Measurements from ENCODE around the gene EXTL1.

EXTL1 gene

DNA sequence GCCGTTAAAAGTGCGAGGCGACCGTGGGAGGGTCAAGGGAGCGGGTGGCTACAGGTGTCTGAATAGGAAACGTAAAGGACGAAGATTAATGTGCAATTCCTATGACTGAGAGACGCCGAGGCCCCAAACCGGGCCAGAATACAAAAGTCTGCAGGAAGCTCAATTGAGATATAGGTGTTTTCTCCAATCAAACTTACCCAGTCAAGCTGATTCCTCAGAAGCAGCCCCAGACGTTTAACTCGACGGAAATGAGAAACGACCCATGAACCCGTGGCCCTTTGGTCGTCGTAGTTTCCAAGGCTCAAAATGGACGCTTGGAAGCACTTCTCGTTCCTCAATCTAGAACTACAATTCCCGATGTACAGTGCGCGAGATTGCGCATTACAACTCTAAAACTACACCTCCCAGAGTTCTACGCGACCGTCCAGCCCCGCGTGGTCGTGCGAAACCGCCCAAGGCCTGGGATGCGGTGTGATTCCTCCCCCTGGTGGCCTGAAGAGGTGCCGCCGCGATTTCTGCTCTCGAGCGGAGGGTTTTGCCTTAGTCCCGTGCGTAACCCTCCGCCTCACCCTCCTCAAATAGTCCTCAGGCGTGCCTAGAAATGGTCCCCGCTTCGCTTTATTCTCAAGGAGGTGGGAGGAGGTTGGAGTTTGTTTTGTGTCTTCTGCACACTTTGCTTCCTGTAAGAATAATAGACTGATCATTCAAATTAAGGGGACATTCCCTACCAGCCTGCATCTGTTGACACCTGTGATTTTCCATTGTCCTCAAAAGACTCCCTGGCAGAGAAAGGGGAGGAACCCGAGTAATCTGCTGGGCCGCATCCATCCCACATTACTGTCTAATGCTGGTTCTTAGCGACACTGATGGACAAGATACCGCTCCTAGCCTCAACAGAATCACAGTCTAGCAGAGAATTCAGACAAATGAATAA, 23.5 kb upstream of the EXTL1 start, which contains the start of gene PAFAH2:
Gene PAFAH2, minus strand, starts transcription at position 236 of the 934 bp plus-strand sequence. CDS start 7,247 bp downstream, outside the sequence.
- DNase-seq = peak; percentile 90 to 96

DNA sequence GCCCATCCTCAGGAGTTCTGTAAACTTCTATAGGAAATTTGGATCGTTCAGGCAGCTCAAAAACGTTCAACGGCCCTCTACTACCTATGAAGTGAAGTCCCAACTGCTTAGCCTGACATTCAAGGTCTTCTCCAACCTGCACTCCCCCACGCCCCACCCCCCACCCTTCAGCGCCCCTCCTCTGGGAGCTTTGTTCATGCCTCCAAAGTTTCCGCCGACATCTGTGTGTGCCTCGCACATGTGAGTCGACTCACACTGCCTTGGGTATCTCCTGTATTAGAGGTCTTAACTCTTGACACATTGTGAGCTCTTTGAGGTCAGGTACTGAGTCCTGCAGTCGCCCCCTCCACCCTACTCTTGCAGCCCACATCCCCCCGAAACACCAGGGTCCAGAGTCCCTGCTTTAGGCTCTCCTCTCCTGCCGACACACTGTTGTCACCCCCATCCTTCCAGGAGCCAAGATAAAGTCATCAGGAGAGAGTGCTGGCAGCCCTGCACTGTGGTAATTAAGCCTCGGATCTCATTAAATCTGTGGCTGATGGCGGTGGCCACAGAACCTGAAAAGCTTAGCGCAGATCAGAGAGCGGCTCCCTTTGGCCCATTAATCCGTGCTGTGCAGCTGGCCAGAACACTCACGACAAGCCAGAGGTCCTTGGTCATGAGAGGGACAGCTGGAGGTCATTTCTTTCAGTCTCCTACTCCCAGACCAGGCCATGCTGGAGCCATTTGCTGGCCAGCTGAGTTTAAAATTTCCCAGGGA, 22.4 kb upstream of the EXTL1 start:
- DNase-seq = no peak

DNA sequence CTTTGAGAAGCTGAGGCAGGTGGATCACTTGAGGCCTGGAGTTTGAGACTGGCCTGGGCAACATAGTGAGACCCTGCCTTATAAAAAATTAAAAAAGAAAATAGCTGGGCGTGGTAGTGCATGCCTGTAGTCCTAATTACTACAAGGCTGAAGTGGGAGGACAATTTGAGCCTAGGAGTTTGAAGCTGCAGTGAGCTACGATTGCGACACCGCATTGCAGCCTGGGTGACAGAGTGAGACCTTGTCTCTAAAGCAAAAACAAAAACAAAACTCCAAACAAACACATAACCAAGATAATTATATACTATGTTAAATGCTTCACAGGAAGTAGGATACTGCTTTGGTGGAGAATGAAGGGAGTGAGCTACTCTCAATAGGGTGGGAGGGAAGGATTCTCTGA, 18.3 kb upstream of the EXTL1 start:
- DNase-seq = no peak

DNA sequence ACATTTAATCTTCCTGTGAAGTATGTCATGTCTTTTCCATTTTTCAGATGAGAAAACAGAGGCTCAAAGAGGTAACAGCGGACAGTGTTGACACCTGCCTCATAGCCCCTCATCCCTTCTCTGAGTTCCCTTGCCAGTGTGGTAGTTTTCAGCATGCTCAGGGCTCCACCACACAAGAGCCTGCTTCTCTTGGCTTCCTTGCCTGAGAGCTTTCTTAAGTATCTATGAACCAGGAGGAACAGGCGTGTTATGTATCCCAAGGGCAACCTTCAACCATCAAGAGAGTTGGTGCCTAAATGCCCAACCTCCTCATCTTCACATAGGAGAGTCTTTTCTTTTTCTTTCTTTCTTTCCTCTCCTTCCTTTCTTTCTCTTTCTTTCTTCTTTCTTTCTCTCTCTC, 17.8 kb upstream of the EXTL1 start:
- DNase-seq = no peak

DNA sequence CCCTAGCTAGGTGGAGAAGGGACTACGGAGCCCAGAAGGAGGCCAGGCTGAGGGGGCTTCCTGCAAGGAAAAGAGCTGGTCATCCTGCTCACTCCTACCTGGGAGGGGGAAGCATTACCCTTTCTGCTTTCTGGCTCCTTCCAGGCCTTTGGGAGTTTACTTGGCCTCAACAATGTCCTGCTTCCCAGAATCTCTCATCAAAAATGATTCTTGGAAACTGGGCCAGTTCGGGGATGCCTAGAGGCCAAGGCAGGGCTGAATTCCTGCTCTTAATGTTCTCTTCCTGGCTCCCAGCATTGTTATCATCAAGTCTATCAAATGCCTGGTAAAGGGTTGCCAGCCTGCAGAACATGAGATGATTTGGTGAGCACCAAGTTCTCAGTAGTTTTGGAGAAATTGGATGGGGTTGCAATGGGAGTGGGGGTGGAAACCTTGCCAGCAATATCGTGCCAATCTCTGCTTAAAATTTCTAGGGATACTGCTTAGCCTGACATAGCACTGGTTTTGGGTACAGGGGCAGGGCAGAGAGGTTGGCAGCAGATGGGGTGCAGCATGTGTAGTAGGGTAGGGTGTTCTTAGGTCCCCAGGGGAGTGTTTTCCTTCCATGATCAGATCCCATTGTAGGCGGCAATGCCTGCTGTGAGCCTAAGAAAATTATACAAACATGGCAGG, 16.0 kb upstream of the EXTL1 start:
- DNase-seq = no peak

DNA sequence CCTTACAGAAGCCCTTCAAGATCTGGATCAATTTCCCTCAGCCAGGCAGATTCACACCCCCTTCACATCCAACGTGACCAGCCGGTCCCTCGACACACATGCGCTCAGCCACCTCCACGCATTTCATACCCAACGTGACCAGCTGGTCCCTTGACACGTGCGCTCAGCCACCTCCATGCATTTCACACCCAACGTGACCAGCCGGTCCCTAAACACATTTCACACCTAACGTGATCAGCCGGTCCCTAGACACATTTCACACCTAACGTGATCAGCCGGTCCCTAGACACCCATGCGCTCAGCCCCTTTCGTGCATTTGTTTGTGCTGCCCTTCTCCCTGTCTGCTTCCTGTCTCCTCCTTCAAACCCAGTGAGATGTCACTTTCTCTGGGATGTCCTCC, 14.9 kb upstream of the EXTL1 start:
- no peak for DNase-seq

DNA sequence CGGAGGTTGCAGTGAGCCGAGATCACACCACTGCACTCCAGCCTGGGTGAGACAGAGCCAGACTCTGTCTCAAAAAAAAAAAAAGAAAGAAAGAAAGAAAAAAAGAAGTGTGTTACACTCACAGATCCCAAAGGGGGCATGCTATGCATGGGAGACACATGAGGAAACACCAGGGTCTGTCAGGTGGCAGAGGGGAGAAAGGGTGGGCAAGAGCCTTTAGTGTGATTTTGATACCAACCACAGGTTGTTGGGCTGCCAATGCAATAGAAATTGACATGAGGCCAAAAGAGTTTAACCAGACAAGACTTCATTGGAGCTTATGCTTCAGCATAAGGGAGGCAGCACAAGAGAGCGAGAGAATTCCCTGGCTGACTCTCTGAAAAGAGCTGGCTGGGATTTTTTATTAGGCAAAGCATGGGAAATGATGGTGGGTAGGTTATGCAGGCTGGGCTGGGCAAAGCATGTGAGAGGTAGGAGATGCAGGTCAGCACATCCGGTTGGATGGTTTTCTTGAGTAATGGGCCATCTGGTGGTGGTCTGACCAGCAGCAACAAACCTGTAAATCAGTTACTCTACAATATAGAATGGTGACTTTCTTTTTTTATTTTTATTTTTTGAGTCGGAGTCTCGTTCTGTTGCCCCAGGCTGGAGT, 11.7 kb upstream of the EXTL1 start:
- DNase-seq = no peak

DNA sequence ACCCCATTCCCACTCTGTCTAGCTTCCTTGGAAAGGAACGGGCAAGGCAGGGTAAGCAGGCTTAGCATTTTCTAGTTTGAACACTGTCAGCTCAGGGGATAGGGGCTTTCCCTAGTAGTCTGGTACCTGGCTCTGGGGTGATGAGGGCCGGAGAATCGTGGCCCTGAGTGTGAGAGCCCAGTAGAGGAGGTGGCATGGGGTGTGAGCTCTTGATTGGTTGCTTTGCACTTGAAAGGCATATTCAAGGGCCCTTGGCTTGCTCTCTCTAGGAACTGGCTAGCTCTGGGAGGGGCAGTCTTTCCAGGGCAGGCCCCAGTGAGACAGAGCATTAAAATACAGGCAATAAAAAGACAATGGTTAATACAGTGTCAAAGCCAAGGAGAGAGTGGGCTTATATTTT, 10.8 kb upstream of the EXTL1 start:
- DNase-seq = peak in 1 of 2 experiments; percentile 33

DNA sequence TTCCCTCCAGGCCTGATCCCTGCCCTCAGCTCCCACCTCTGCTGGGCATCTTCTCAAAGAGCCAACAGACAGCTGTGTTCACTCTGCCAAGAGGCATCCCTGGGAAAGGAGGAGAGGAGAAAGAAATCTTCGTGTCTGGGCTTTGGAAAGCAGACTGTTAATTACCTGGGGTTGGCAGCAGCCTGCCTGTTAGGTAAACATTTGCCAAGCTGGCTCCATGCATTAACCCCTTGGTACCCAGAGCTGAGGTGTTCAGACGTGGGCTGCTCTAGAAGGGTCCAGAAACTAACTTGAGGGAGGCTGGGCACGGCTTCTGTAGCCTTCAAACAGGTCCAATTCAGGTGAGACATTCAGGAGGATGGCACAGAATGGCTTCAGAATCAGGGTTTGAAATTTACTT, 8.7 kb upstream of the EXTL1 start:
- no peak for DNase-seq

DNA sequence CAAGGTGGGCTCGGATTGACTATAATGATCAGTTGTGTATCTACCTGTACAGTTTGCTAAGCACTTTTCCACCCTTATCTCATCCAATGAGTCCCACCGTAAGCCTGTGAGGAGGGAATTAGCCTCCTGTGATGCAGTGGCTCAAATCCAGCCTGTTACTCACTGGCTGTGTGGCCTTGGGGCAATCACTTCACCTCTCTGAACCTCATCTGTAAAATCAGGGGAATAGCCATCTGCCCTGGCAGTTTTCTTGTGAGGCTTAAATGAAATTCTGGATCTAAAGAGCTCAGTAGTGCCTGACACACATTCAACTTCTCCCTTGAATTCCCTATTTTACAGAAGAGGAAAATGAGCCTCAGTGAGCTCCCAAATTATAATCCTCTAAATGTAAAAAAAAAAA, 7.4 kb upstream of the EXTL1 start:
- DNase-seq = no peak

DNA sequence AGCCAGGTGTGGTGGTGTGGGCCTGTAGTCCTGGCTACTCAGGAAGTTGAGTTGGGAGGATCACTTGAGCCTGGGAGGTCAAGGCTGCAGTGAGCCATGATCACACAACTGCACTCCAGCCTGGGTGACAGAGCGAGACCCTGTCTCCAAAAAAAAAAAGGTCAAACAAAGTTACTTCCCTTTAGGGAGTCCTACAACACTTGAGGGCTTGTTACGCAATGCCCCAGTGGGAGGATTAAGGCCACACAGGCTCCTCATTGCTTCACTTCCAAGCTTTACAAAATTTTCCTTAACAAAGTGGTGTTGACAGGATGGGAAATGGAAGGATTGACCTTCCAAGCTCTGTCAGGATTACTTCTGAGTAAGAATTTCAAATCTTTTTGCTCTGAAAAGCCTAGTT, 6.2 kb upstream of the EXTL1 start:
- DNase-seq = no peak

DNA sequence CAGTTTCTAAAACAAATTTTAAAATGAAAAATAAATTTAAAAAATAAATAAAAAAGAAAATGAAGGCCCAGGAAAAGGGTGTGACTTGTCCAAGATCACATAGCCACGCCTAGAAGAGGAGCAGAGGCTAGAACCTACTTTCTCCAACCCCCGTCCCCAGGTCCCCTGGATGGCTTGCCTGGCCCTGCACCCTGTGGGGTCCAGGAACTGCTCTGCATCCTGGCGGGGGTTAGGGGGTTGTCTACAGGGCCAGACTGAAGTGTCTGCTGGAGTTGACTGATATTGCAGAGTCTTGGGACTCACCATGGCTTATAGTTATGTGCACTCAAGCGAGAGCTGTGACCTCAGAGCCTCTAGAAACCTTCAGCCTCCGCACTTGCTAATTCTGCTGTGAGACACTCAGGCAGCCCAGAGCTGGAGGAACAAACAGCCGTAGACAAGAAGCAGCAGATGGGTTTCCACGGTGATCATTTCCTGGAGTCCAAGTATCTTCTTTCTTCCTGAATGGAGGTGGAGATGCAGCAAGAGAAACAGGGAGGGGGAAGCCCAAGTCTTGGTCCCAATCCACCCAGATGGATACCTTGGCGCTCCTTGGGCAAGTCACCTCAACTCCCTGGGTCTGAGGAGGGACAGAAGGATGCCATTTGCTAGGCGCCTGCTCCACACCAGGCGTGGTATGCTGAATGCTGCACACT, 5.2 kb upstream of the EXTL1 start:
- no peak for DNase-seq

DNA sequence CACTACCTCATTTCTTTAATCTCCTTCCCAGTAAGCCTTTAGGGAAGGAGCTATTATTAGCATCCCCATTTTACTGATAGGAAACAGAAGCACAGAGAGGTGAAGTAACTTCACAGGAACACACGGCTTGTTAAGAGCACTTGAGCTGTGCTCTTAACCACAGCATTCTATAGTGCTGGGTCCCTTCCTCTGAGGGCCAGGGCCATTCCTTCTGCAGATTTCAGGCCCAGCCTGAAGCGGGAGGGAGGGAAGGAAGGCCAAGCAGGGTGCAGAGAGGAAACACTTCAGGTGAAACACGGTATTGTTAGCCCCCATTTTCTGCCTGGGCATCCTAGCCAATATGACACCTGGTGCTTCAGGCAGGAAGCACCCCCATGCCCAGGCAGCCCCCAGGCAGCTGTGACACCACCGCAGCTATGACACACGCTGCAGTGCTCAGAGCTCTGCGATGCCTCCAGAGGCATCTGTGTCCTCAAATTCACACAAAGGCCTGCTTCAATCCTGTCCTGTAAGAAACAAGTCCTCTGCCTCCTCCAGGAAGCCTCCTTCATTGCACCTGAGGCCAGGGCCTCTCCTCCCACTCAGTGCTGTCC, 4.5 kb upstream of the EXTL1 start:
- no peak for DNase-seq

DNA sequence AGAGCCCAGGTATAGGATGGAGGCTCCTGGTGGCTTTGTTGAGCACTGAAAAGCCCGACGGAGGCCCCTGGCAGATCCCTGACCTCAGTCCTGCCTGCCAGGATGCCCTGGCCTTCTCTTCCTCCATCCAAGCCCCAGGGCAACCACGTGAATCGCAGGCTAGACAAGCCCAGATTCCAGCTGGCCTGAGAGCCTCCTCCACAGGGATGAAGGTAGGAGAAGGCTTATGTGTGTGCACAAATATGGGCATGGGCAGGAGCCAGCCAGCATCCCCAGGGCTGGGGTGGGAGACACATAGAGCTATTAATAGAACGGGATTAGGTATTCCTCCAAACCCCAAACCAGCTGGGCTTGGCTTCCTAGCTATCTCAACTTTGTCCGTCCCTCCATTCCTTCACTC, 4.0 kb upstream of the EXTL1 start:
- DNase-seq = no peak

DNA sequence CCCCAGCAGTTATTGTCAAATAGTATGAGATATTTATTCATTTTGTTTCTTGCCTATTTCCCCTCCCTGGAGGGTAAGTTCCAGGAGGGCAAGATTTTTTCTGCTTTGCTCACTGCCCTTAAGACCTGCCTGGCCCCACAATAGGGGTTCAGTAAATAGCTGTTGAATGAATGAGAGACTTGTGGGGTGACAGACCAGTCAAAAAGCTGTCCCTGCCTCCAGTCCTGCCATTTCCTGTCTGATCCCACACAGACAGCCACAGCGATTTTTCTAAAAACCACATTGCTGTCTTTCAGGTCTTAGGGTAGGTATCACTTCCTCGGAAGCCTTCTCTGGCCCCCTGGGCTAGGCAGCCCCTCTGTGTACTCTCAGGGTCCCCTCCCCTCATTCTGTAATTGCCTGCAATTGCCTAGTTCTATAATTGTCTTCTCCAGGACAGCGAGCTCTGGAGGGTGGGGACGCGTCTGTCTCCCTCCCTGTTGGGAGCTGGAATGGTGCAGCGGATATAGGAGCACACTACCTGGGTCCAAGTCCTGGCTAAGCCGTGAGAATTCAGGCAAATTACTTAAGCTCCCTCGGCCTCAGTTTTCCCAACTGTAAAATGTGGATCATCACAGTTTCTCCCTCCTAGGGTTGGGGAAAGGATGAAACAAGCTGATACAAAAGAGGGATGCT, 1.8 kb upstream of the EXTL1 start:
- DNase-seq = no peak

DNA sequence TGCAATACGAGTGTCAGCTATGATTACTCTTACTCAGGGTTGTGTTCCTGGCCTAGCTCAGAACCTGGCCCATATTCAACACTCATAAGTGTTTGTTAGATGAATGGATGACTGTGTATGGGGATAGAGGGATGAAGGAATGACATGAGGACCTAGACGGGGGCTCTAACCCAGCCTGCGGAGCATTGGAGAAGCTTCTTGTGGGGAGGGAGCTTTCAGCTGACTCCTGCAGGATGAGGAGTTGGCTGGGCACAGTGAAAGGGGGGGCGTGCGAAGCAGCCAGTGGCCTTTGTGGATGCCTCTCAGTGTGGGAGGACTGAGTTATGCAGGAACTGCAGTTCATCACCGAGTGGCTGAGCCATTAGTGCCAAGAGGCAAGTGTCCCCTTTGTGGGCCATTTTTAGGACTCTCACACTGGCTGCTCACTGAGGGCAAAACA, 1.2 kb upstream of the EXTL1 start:
- DNase-seq = no peak

DNA sequence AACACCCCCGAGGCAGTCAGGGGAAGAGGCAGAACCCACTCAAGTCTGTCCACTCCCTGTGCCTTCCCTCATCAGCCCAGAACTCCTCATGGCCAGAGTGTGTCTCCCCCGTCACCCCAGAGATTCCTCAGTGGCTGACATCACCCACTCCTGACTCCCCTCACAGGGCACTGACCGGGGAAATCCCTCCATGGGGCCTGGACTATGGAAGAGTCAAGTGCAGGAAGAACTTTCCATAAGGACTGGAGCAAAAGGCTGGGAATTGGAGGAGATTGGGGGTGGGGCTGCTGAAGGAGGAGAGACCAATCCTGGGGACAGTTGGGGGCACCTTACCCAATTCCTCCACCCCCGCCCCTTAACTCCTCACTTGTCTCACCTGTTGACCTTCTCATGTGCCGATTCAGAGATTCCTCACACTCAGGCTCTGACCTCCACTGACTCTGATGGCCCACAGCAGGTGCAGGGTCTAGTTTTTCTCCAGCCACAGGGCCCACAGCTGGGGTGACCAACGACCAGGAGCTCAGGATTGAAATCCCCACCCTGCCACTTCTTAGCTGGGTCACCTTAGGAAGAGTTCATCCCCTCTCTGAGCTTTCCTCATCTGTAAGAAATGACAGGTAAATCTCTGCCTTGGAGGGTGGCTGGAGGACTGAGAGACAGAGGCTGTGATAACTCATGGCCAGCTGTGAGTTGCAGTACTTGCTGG, 481 bp upstream of the EXTL1 start:
- no peak for DNase-seq

DNA sequence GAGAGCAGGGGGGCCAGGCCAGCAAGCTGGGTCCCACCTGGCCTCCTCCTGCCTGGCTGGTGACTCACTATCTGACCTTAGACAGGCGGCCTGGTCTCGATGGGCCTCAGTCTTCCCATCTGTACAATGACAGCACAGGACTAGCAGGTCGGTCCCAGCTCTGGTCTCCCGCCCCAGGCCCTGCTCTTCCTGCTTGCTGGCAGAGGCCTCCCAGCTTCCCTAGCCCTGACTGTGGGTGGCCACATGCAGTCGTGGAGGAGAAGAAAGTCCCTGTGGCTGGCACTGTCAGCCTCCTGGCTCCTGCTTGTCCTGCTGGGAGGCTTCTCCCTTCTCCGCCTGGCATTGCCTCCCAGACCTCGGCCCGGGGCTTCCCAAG, 817 bp downstream of the EXTL1 start:
- no peak for DNase-seq

DNA sequence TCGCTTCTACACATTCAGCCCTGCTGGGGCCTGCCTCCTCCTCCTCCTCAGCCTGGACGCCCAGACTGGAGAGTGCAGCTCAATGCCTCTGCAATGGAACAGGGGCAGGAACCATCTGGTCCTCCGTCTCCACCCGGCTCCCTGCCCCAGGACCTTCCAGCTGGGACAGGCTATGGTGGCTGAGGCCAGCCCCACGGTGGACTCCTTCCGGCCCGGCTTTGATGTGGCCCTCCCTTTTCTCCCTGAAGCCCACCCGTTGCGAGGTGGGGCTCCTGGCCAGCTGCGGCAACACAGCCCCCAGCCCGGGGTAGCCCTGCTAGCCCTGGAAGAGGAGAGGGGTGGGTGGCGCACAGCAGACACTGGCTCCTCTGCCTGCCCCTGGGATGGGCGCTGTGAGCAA, 1.4 kb downstream of the EXTL1 start:
- no peak for DNase-seq

DNA sequence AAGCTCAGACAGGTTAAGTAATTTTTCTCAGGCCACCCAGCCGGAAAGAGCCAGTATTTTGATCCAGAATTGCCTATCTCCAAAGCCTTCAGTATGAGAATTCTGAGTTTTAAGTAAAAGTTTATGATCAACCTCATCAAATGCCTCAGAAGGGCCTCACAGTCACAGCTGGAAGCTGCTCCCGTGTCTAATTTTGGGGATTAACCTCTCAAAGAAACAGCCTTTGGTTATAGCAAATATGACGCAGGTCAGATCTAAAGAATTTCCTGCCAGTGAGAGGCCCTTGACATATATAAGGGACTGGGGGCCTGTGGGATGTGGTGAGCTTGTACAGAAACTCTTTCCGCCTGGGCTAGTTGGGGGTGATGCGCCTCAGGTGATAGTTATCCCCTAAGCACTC, 2.3 kb downstream of the EXTL1 start:
- no peak for DNase-seq

DNA sequence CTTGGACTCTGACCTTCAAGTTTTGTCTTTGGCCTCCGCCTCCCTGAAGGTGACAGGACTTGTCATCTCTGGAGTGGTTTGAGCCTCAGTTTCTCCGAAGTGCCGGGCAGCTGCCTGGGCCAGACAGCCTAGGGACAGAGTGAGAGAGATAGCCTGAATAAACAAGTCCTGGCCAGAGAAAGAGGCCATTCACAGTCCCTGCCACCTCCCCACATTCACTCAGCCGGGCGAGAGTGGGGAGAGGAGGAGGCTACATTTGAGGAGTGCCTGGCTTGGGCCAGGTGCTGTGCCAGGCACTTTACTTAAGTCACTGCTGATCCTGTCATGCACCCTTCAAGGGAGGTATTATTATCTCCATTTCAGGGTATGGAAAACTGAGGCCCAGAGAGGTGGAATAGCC, 3.5 kb downstream of the EXTL1 start:
- no peak for DNase-seq

Data from NCI-H187 (cell line).